ENCODE results near the gene MLST8. TPM values are rescaled to one million over a fixed set of nuclear protein-coding genes. Genes with fewer than 3 reads are reported as not detected.

Gene MLST8
- total and polyA plus RNA-seq, 4 experiments from 2014 or later: 27.4 to 34.7 (median 29.6) TPM

DNA sequence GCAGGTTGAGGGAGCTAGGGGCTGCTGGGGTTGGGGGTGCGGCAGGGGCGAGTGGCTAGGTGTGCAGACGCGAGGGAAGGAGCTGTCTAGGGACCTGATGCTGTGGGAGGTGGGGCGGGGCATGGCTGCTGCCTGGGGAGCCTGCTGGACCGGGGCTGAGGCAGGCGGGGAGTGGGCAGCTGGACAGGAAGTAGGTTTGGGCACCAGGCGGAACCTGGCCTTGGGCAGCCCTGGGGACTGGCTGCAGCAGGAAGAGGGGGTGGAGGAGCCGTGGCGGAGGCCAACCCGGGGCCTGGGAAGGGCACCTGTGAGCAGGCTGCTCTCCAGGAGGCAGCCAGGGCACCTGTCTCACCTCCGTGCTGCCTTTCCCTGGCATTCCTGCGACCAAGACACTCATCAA is 25.1 kb downstream of the MLST8 start:
- Histone ChIP-seq H3K27me3 (ENCODE audit: insufficient read depth, low read length) (no peaks in the 10 kb centered on the region), H3K27ac (ENCODE audit: low read depth, low read length) (no peak overlapping the region), H3K36me3 (ENCODE audit: insufficient read depth, low read length) (peaks cover 52% of the 10 kb centered on the region), H3K9me3 (ENCODE audit: control insufficient read depth in 1 of 2, low read length in 2 of 2) (no peaks in the 10 kb centered on the region), H3K4me1 (ENCODE audit: insufficient read depth, low read length) (no peaks in the 10 kb centered on the region), H3K4me3 (ENCODE audit: low read length in 2 of 2) (no peak overlapping the region)
- H3K9me3 Mint-ChIP-seq: no peaks in the 10 kb centered on the region
- no peak for DNase-seq
- H3K27me3 Mint-ChIP-seq: peaks cover 0 to 1% of the 10 kb centered on the region in 2 donors
- no peak overlapping the region for H3K4me3 Mint-ChIP-seq
- POLR2A ChIA-PET (ENCODE audit: partially characterized antibody): no interaction called here
- peaks cover 2 to 12% (median 5%) of the 10 kb centered on the region in 4 donors for H3K4me1 Mint-ChIP-seq
- intact Hi-C loops (cut with micrococcal nuclease): no loop called here
- H3K36me3 Mint-ChIP-seq: peaks cover 12 to 30% of the 10 kb centered on the region in 2 donors
- H3K27ac Mint-ChIP-seq: peak overlapping the region in 1 of 7 donors; percentile 18
- CTCF ChIA-PET (ENCODE audit: partially characterized antibody): no interaction called here

DNA sequence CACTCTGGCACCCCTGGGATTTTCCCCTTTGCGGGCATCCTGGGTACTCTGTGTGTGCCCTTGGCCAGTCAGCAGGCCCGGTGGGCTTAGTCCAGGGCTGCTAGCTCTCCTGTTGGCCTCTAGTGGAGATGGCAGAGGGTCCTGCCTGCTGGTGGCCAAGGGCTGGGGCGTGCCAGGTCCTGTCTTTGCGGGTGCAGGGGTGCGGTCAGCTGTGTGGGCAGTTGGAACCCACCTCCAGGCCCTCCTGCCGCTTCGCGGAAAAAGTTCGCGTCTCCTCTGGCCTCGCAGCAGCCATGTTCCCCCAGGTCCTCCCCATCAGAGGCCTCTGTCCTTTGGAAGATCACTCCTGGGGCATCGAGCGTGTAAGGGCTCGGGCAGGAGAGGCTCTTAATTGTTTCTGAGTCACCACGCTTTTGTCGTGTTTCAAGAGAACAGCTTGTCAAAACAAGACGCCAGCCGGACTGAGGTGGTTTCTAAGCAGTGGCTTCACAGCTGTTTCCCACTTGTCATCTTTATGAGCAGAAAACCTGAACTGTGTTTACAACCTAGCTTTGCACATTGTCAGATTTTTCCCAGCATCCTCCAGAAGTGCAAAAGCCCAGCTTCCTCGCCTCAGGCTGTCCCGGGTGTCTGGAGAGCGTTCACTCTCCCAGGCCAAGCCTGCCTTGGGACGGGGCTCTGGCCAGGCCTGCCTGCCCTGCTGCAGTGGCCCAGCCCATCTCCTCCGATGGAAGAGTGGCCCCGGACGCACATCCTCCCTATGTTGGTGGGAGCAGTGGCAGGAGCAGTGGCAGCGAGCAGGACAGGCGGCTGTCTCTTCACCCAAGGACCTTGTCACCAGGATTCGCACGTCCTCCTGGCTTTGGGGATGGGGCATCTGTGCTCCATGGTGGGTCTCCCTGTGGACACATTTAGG is 26.0 kb downstream of the MLST8 start:
- no peak overlapping the region for H3K4me3 ChIP-seq (ENCODE audit: low read length in 2 of 2)
- H3K4me3 Mint-ChIP-seq: no peak overlapping the region
- peaks cover 14 to 27% of the 10 kb centered on the region in 2 donors for H3K36me3 Mint-ChIP-seq
- H3K9me3 ChIP-seq (ENCODE audit: control insufficient read depth in 1 of 2, low read length in 2 of 2): no peaks in the 10 kb centered on the region
- H3K9me3 Mint-ChIP-seq: no peaks in the 10 kb centered on the region
- CTCF ChIA-PET (ENCODE audit: partially characterized antibody): no interaction called here
- no peak overlapping the region for H3K27ac ChIP-seq (ENCODE audit: low read depth, low read length)
- POLR2A ChIA-PET (ENCODE audit: partially characterized antibody): no interaction called here
- H3K36me3 ChIP-seq (ENCODE audit: insufficient read depth, low read length): peaks cover 53% of the 10 kb centered on the region
- no peaks in the 10 kb centered on the region for H3K4me1 ChIP-seq (ENCODE audit: insufficient read depth, low read length)
- peaks cover 0 to 1% of the 10 kb centered on the region in 2 donors for H3K27me3 Mint-ChIP-seq
- intact Hi-C loops (cut with micrococcal nuclease): no loop called here
- H3K4me1 Mint-ChIP-seq: peaks cover 0 to 15% (median 1%) of the 10 kb centered on the region in 4 donors
- no peak for DNase-seq
- H3K27ac Mint-ChIP-seq: peak overlapping the region in 1 of 7 donors; percentile 41
- H3K27me3 ChIP-seq (ENCODE audit: insufficient read depth, low read length): no peaks in the 10 kb centered on the region

- Histone ChIP-seq H3K4me1 (ENCODE audit: insufficient read depth, low read length) (no peaks in the 10 kb centered on the region), H3K27ac (ENCODE audit: low read depth, low read length) (no peak overlapping the region), H3K9me3 (ENCODE audit: control insufficient read depth in 1 of 2, low read length in 2 of 2) (no peaks in the 10 kb centered on the region), H3K36me3 (ENCODE audit: insufficient read depth, low read length) (peaks cover 53% of the 10 kb centered on the region), H3K27me3 (ENCODE audit: insufficient read depth, low read length) (no peaks in the 10 kb centered on the region), H3K4me3 (ENCODE audit: low read length in 2 of 2) (no peak overlapping the region)
- Mint-ChIP-seq H3K27ac (no peak overlapping the region), H3K9me3 (no peaks in the 10 kb centered on the region), H3K36me3 (peaks cover 10 to 27% of the 10 kb centered on the region in 2 donors), H3K4me1 (peaks cover 0 to 9% (median 0%) of the 10 kb centered on the region in 4 donors), H3K27me3 (peaks cover 0 to 1% of the 10 kb centered on the region in 2 donors), H3K4me3 (no peak overlapping the region)
- POLR2A ChIA-PET (ENCODE audit: partially characterized antibody): interaction anchor here (0.6 to 1.0 kb wide), 3 partner anchors 19 to 450 kb away, joined by 3 to 4 read pairs (median 3); partner anchors contain the start of genes ECI1 and NUBP2
- CTCF ChIA-PET (ENCODE audit: partially characterized antibody): no interaction called here
- DNase-seq: no peak
- intact Hi-C loops (cut with micrococcal nuclease): no loop called here
These were observed 27.1 kb downstream of the MLST8 start for GRCh38 chr16:2232094-2232990.

- Mint-ChIP-seq H3K9me3 (no peaks in the 10 kb centered on the region), H3K4me3 (no peak overlapping the region), H3K27ac (no peak overlapping the region), H3K4me1 (peaks cover 0 to 9% (median 0%) of the 10 kb centered on the region in 4 donors), H3K27me3 (peaks cover 0 to 1% of the 10 kb centered on the region in 2 donors), H3K36me3 (peaks cover 10 to 25% of the 10 kb centered on the region in 2 donors)
- intact Hi-C loops (cut with micrococcal nuclease): no loop called here
- Histone ChIP-seq H3K27me3 (ENCODE audit: insufficient read depth, low read length) (no peaks in the 10 kb centered on the region), H3K36me3 (ENCODE audit: insufficient read depth, low read length) (peaks cover 48% of the 10 kb centered on the region), H3K27ac (ENCODE audit: low read depth, low read length) (no peak overlapping the region), H3K9me3 (ENCODE audit: control insufficient read depth in 1 of 2, low read length in 2 of 2) (no peaks in the 10 kb centered on the region), H3K4me3 (ENCODE audit: low read length in 2 of 2) (no peak overlapping the region), H3K4me1 (ENCODE audit: insufficient read depth, low read length) (no peaks in the 10 kb centered on the region)
- CTCF ChIA-PET (ENCODE audit: partially characterized antibody): no interaction called here
- POLR2A ChIA-PET (ENCODE audit: partially characterized antibody): interaction anchor here (1.0 kb wide), 1 partner anchor 27 kb away, joined by 3 read pairs; no protein-coding TSS in a partner anchor
- DNase-seq: no peak
These were observed 28.0 kb downstream of the MLST8 start for GRCh38 chr16:2233046-2233775.

- Histone ChIP-seq H3K27me3 (ENCODE audit: insufficient read depth, low read length) (no peaks in the 10 kb centered on the region), H3K4me1 (ENCODE audit: insufficient read depth, low read length) (no peaks in the 10 kb centered on the region), H3K4me3 (ENCODE audit: low read length in 2 of 2) (no peak overlapping the region), H3K9me3 (ENCODE audit: control insufficient read depth in 1 of 2, low read length in 2 of 2) (no peaks in the 10 kb centered on the region), H3K36me3 (ENCODE audit: insufficient read depth, low read length) (peaks cover 39% of the 10 kb centered on the region), H3K27ac (ENCODE audit: low read depth, low read length) (no peak overlapping the region)
- peaks cover 0 to 9% (median 0%) of the 10 kb centered on the region in 4 donors for H3K4me1 Mint-ChIP-seq
- H3K9me3 Mint-ChIP-seq: no peaks in the 10 kb centered on the region
- no peak overlapping the region for H3K27ac Mint-ChIP-seq
- CTCF ChIA-PET (ENCODE audit: partially characterized antibody): no interaction called here
- intact Hi-C loops (cut with micrococcal nuclease): no loop called here
- H3K4me3 Mint-ChIP-seq: no peak overlapping the region
- POLR2A ChIA-PET (ENCODE audit: partially characterized antibody): interaction anchor here (1.0 kb wide), 1 partner anchor 28 kb away, joined by 3 read pairs; no protein-coding TSS in a partner anchor
- peaks cover 0 to 1% of the 10 kb centered on the region in 2 donors for H3K27me3 Mint-ChIP-seq
- H3K36me3 Mint-ChIP-seq: peaks cover 10 to 25% of the 10 kb centered on the region in 2 donors
- no peak for DNase-seq
These were observed 28.9 kb downstream of the MLST8 start for GRCh38 chr16:2233872-2234812.

DNA sequence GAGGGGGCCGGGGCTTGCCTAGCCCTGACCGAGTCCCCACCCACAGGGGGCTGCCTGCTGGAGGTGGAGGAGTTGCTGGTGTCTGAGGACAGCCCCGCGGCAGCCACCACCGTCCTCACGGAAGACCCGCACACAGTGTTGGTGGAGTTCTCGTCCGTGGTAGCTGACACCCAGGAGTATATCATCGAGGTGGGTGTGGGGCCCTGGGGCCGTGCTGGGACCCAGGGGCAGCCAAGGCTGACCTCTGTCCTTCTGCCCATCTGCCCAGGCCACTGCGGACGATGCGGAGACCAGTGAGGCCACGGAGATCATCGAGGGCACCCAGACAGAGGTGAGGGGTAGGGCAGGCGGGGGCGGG is 29.5 kb downstream of the MLST8 start:
- ChIA-PET POLR2A (ENCODE audit: partially characterized antibody) (no interaction called here), CTCF (ENCODE audit: partially characterized antibody) (no interaction called here)
- no peaks in the 10 kb centered on the region for H3K4me1 ChIP-seq (ENCODE audit: insufficient read depth, low read length)
- Mint-ChIP-seq H3K27me3 (peaks cover 0 to 1% of the 10 kb centered on the region in 2 donors), H3K9me3 (no peaks in the 10 kb centered on the region), H3K27ac (no peak overlapping the region), H3K4me1 (peaks cover 0 to 9% (median 0%) of the 10 kb centered on the region in 4 donors), H3K36me3 (peaks cover 10 to 26% of the 10 kb centered on the region in 2 donors), H3K4me3 (no peak overlapping the region)
- no peak overlapping the region for H3K27ac ChIP-seq (ENCODE audit: low read depth, low read length)
- no peaks in the 10 kb centered on the region for H3K9me3 ChIP-seq (ENCODE audit: control insufficient read depth in 1 of 2, low read length in 2 of 2)
- intact Hi-C loops (cut with micrococcal nuclease): no loop called here
- no peaks in the 10 kb centered on the region for H3K27me3 ChIP-seq (ENCODE audit: insufficient read depth, low read length)
- H3K4me3 ChIP-seq (ENCODE audit: low read length in 2 of 2): no peak overlapping the region
- H3K36me3 ChIP-seq (ENCODE audit: insufficient read depth, low read length): peaks cover 33% of the 10 kb centered on the region
- DNase-seq: no peak
